Panc1 (cell line): Measurements from ENCODE around the gene FAM174B.

Experiments
- POLR2AphosphoS5 ChIP-seq: IDR thresholded peaks from 2 replicates; pipeline ENCODE4 v1.6.1; 2012; ENCODE audit warnings: mild to moderate bottlenecking, low read depth, low read length, moderate library complexity
- SIN3A ChIP-seq: IDR thresholded peaks from 2 replicates; pipeline ENCODE4 v1.6.1; 2012; ENCODE audit warnings: low read depth, mild to moderate bottlenecking, low read length, moderate library complexity, borderline replicate concordance; ENCODE audit not compliant: insufficient read depth
- TF ChIP-seq, protein P1 (sequence below): fragments of 450-650 bp; IDR thresholded peaks from 2 replicates; pipeline ENCODE4 v1.5.1; 2017; ENCODE audit warnings: mild to moderate bottlenecking
- TF ChIP-seq, protein P2 (sequence below), 2 experiments: IDR thresholded peaks; 2 replicates each; pipeline ENCODE4 v1.6.1; 2011 to 2012; ENCODE audit warnings: low read depth in 2 of 2, control low read depth in 1 of 2, low read length in 1 of 2, mild to moderate bottlenecking in 1 of 2, moderate library complexity in 1 of 2; ENCODE audit not compliant: insufficient read depth in 1 of 2

GRCh38 chr15:92676561-92676960, 21.0 kb upstream of the FAM174B start:
- TF ChIP-seq, protein P1, sequence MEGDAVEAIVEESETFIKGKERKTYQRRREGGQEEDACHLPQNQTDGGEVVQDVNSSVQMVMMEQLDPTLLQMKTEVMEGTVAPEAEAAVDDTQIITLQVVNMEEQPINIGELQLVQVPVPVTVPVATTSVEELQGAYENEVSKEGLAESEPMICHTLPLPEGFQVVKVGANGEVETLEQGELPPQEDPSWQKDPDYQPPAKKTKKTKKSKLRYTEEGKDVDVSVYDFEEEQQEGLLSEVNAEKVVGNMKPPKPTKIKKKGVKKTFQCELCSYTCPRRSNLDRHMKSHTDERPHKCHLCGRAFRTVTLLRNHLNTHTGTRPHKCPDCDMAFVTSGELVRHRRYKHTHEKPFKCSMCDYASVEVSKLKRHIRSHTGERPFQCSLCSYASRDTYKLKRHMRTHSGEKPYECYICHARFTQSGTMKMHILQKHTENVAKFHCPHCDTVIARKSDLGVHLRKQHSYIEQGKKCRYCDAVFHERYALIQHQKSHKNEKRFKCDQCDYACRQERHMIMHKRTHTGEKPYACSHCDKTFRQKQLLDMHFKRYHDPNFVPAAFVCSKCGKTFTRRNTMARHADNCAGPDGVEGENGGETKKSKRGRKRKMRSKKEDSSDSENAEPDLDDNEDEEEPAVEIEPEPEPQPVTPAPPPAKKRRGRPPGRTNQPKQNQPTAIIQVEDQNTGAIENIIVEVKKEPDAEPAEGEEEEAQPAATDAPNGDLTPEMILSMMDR: no peak
- no peak for TF ChIP-seq POLR2AphosphoS5
- TF ChIP-seq, protein P2, sequence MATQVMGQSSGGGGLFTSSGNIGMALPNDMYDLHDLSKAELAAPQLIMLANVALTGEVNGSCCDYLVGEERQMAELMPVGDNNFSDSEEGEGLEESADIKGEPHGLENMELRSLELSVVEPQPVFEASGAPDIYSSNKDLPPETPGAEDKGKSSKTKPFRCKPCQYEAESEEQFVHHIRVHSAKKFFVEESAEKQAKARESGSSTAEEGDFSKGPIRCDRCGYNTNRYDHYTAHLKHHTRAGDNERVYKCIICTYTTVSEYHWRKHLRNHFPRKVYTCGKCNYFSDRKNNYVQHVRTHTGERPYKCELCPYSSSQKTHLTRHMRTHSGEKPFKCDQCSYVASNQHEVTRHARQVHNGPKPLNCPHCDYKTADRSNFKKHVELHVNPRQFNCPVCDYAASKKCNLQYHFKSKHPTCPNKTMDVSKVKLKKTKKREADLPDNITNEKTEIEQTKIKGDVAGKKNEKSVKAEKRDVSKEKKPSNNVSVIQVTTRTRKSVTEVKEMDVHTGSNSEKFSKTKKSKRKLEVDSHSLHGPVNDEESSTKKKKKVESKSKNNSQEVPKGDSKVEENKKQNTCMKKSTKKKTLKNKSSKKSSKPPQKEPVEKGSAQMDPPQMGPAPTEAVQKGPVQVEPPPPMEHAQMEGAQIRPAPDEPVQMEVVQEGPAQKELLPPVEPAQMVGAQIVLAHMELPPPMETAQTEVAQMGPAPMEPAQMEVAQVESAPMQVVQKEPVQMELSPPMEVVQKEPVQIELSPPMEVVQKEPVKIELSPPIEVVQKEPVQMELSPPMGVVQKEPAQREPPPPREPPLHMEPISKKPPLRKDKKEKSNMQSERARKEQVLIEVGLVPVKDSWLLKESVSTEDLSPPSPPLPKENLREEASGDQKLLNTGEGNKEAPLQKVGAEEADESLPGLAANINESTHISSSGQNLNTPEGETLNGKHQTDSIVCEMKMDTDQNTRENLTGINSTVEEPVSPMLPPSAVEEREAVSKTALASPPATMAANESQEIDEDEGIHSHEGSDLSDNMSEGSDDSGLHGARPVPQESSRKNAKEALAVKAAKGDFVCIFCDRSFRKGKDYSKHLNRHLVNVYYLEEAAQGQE (IDR thresholded peaks at IDR 0.05; ENCODE audit: insufficient read depth in 1 of 2, low read depth in 2 of 2, low read length in 1 of 2): no peak
- no peak for TF ChIP-seq SIN3A
